ACC112 (cell line): ENCODE data around the gene LRP1B.

Experiments
- H2AFZ ChIP-seq: fragments of 200-600 bp; sonication (generic); one replicate; pipeline ENCODE4 v1.6.0; 2017; ENCODE audit warnings: antibody characterized with exemption, low read length; ENCODE audit not compliant: unreplicated experiment
- H3K27ac ChIP-seq: fragments of 200-600 bp; sonication (generic); 2 replicates; pipeline ENCODE4 v1.5.1; 2014; ENCODE audit warnings: low read depth, mild to moderate bottlenecking, antibody characterized with exemption, low read length, moderate library complexity
- H3K27me3 ChIP-seq: fragments of 200-600 bp; sonication (generic); 2 replicates; pipeline ENCODE4 v1.6.1; 2014; ENCODE audit warnings: mild to moderate bottlenecking, antibody characterized with exemption, low read length, moderate library complexity, mixed read lengths; ENCODE audit not compliant: insufficient read depth
- H3K36me3 ChIP-seq: fragments of 200-600 bp; sonication (generic); 2 replicates; pipeline ENCODE4 v1.6.1; 2016; ENCODE audit warnings: mild to moderate bottlenecking, antibody characterized with exemption, low read length, moderate library complexity, mixed read lengths; ENCODE audit not compliant: insufficient read depth
- H3K4me1 ChIP-seq: fragments of 200-600 bp; sonication (generic); one replicate; pipeline ENCODE4 v1.6.1; 2016; ENCODE audit warnings: low read length, mixed read lengths; ENCODE audit not compliant: insufficient read depth, unreplicated experiment, control insufficient read depth
- H3K4me3 ChIP-seq: fragments of 200-600 bp; sonication (generic); 2 replicates; pipeline ENCODE4 v1.5.1; 2014; ENCODE audit warnings: mild to moderate bottlenecking, low read depth, low read length
- H3K79me2 ChIP-seq: fragments of 200-600 bp; sonication (generic); one replicate; pipeline ENCODE4 v1.6.0; 2016; ENCODE audit warnings: low read length; ENCODE audit not compliant: control insufficient read depth, unreplicated experiment, insufficient read depth

LRP1B gene

DNA sequence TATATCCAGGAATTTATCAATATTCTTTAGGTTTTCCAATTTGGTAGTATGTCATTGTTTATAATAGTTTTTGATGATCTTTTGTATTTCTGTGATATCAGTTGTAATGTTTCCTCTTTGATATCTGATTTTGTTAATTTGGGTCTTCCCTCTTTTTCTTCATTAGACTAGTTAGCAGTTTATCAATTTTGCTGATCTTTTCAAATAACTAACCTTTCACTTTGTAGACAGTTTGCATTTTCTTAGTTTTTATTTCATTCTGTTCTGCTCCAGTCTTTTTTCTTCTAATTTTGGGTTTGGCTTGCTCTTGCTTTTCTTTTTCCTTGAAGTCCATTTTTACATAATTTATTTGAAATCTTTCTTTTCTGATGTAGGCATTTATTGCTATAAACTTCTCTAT lies 824.4 kb downstream of the LRP1B start:
- no peak overlapping the region for H2AFZ ChIP-seq
- no peaks in the 10 kb centered on the region for H3K79me2 ChIP-seq
- H3K27ac ChIP-seq: no peak overlapping the region
- no peak overlapping the region for H3K4me3 ChIP-seq
- no peaks in the 10 kb centered on the region for H3K4me1 ChIP-seq
- no peaks in the 10 kb centered on the region for H3K27me3 ChIP-seq
- no peaks in the 10 kb centered on the region for H3K36me3 ChIP-seq

- H2AFZ ChIP-seq: no peak overlapping the region
- H3K79me2 ChIP-seq: no peaks in the 10 kb centered on the region
- H3K4me3 ChIP-seq: no peak overlapping the region
- H3K27me3 ChIP-seq: no peaks in the 10 kb centered on the region
- no peaks in the 10 kb centered on the region for H3K36me3 ChIP-seq
- H3K4me1 ChIP-seq: no peaks in the 10 kb centered on the region
- H3K27ac ChIP-seq: no peak overlapping the region
These were observed 829.3 kb downstream of the LRP1B start for GRCh38 chr2:141301551-141301950.

DNA sequence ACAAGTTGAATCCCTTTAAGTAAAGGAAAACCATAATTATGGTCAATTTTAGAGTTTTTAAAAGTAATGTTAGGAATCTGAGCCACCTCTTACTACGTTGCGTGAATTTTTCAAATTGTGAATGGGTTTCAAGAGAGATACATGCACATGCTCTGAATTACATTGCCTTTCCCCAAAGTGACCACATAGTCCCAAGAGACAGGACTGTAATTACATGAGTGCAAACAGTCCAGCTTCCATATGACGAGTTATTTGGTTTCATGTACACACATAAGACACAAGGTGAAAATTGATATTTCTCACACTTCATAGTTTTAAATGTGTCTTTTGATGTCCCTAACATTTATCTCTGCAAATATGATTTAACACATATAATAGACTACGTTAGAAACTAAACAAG lies 850.8 kb downstream of the LRP1B start:
- Histone ChIP-seq H3K79me2 (no peaks in the 10 kb centered on the region), H3K36me3 (no peaks in the 10 kb centered on the region), H3K27ac (no peak overlapping the region), H3K4me1 (no peaks in the 10 kb centered on the region), H3K4me3 (no peak overlapping the region), H2AFZ (no peak overlapping the region), H3K27me3 (no peaks in the 10 kb centered on the region)

- H3K27me3 ChIP-seq: no peaks in the 10 kb centered on the region
- no peak overlapping the region for H3K27ac ChIP-seq
- H3K4me3 ChIP-seq: no peak overlapping the region
- no peaks in the 10 kb centered on the region for H3K36me3 ChIP-seq
- no peaks in the 10 kb centered on the region for H3K4me1 ChIP-seq
- H2AFZ ChIP-seq: no peak overlapping the region
- no peaks in the 10 kb centered on the region for H3K79me2 ChIP-seq
These were observed 859.5 kb downstream of the LRP1B start for GRCh38 chr2:141271346-141271745.

- no peaks in the 10 kb centered on the region for H3K4me1 ChIP-seq
- H3K79me2 ChIP-seq: no peaks in the 10 kb centered on the region
- H3K4me3 ChIP-seq: no peak overlapping the region
- H3K27ac ChIP-seq: no peak overlapping the region
- no peaks in the 10 kb centered on the region for H3K27me3 ChIP-seq
- no peaks in the 10 kb centered on the region for H3K36me3 ChIP-seq
- H2AFZ ChIP-seq: no peak overlapping the region
These were observed 866.0 kb downstream of the LRP1B start for GRCh38 chr2:141264848-141265247.

GRCh38 chr2:141260911-141261310 lies 869.9 kb downstream of the LRP1B start:
- no peaks in the 10 kb centered on the region for H3K36me3 ChIP-seq
- H3K4me3 ChIP-seq: no peak overlapping the region
- H3K79me2 ChIP-seq: no peaks in the 10 kb centered on the region
- H2AFZ ChIP-seq: no peak overlapping the region
- no peaks in the 10 kb centered on the region for H3K27me3 ChIP-seq
- H3K27ac ChIP-seq: no peak overlapping the region
- H3K4me1 ChIP-seq: no peaks in the 10 kb centered on the region

- Histone ChIP-seq H2AFZ (no peak overlapping the region), H3K27me3 (no peaks in the 10 kb centered on the region), H3K36me3 (no peaks in the 10 kb centered on the region), H3K4me1 (no peaks in the 10 kb centered on the region), H3K27ac (no peak overlapping the region), H3K4me3 (no peak overlapping the region), H3K79me2 (no peaks in the 10 kb centered on the region)
These were observed 871.1 kb downstream of the LRP1B start for GRCh38 chr2:141259683-141260082.

DNA sequence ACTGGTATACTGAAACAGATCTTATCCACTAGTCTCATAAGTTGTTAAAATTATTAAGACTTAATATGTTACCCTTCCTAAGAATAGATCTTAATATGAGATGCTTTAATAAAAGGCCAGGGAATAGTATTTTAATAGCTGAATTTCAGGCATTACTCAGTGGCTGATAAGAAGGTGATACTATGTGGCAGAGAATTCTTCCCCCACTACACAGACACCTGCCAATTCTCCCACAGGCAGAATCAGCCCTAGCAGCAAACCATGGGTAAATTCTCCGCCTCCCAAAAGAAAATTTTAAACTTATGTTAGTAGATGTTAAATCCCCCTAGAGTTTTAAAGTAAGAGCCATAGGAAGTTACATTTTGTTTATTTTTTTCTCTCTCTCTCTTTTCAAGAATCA lies 888.8 kb downstream of the LRP1B start:
- H3K4me1 ChIP-seq: no peaks in the 10 kb centered on the region
- no peak overlapping the region for H3K27ac ChIP-seq
- H3K36me3 ChIP-seq: no peaks in the 10 kb centered on the region
- H2AFZ ChIP-seq: no peak overlapping the region
- H3K79me2 ChIP-seq: no peaks in the 10 kb centered on the region
- H3K4me3 ChIP-seq: no peak overlapping the region
- no peaks in the 10 kb centered on the region for H3K27me3 ChIP-seq

DNA sequence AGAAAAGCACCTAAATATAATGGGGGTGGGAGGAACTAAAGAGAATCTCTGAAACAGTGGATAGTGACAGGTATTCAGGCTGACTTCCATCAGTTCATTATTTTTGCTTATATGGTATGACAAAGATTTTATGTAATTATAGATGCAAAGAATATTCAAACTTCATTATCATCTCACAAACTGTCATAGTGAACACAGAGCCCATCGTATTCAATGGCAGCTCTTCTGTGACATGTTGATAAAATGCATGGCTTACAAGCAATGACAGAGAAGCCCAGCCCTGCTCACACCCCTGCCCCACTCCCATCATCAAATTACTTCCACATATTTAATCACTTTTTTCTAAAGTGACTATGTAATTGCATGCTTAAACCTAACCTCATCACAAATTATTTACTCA lies 904.3 kb downstream of the LRP1B start:
- H3K4me1 ChIP-seq: no peaks in the 10 kb centered on the region
- no peak overlapping the region for H3K4me3 ChIP-seq
- H3K79me2 ChIP-seq: no peaks in the 10 kb centered on the region
- no peak overlapping the region for H2AFZ ChIP-seq
- no peaks in the 10 kb centered on the region for H3K27me3 ChIP-seq
- no peaks in the 10 kb centered on the region for H3K36me3 ChIP-seq
- H3K27ac ChIP-seq: no peak overlapping the region

DNA sequence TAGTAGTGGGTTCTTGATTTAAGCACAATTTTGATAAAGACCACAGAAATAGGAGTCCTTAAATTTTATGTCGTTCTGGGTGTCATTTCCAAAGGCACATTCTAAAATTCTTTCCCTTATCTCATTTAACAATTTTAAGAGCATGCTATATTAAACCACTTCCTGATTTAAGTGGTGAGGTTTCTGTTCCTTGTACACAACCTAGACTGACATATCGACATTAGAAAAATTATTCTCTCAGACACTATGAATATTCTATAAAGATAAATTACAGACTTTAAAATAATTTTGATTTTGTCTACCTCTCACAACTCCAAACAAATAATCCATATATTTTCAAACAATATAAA lies 923.8 kb downstream of the LRP1B start:
- no peaks in the 10 kb centered on the region for H3K79me2 ChIP-seq
- no peak overlapping the region for H2AFZ ChIP-seq
- no peaks in the 10 kb centered on the region for H3K27me3 ChIP-seq
- H3K27ac ChIP-seq: no peak overlapping the region
- no peaks in the 10 kb centered on the region for H3K36me3 ChIP-seq
- no peaks in the 10 kb centered on the region for H3K4me1 ChIP-seq
- no peak overlapping the region for H3K4me3 ChIP-seq

DNA sequence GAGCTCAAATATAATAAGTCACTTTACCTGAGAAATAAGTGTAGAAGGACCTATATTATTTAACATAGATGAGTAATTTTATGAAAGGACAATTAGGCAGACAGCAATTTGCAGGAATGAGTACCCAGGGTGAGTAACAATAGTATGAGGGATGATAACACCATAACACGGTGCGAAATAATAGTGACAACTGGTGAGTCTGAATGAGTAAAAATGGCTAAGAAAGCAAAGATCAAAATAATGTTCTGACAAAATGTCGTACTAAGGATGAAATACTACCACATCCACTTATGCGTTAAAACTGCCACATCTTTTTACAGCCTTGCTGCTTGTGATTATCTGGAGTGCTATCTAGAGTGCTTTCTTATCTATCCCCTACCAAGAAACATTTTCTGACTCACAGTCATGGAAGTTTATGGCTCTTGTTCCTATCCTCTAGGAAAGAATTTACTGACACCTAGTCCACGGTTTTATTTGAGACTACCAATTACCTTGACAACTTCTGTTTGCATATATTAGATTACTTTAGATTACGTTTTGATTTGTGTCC lies 929.7 kb downstream of the LRP1B start:
- no peaks in the 10 kb centered on the region for H3K79me2 ChIP-seq
- H3K4me3 ChIP-seq: no peak overlapping the region
- no peaks in the 10 kb centered on the region for H3K4me1 ChIP-seq
- H3K27ac ChIP-seq: no peak overlapping the region
- no peaks in the 10 kb centered on the region for H3K36me3 ChIP-seq
- no peak overlapping the region for H2AFZ ChIP-seq
- no peaks in the 10 kb centered on the region for H3K27me3 ChIP-seq
